GM21360 (cell line): ENCODE results near the gene FBXW7.
"Not testable (repeated sequence)": the region's sequence is repeated elsewhere in the genome, so short reads cannot be mapped to it uniquely, and the experiment has no call there.

Source experiments
- ATAC-seq: cut with Tn5 transposase; IDR thresholded peaks from one replicate; pipeline ENCODE4 v1.9.1; 2021; ENCODE audit warnings: mild to moderate bottlenecking, moderate library complexity; ENCODE audit not compliant: unreplicated experiment

The FBXW7 gene

GRCh38 chr4:152535903-152536544, at the start of gene FBXW7:
Gene FBXW7, minus strand, starts transcription at chr4:152536092. Its CDS starts 124,289 bp downstream, at chr4:152411803.
- ATAC-seq: peak; percentile 78

GRCh38 chr4:152585023-152585441, 49.1 kb upstream of the FBXW7 start:
- peak; percentile 56 for ATAC-seq

- no peak for ATAC-seq
Observed at GRCh38 chr4:152581536-152582160, 45.8 kb upstream of the FBXW7 start.

GRCh38 chr4:152579916-152580315, 44.0 kb upstream of the FBXW7 start:
- ATAC-seq: no peak

- no peak for ATAC-seq
Observed at GRCh38 chr4:152579107-152579764, 43.3 kb upstream of the FBXW7 start.

GRCh38 chr4:152578670-152579069, 42.8 kb upstream of the FBXW7 start:
- ATAC-seq: no peak

- no peak for ATAC-seq
Observed at GRCh38 chr4:152577708-152578396, 42.0 kb upstream of the FBXW7 start.

- ATAC-seq: no peak
Observed at GRCh38 chr4:152575533-152575932, 39.6 kb upstream of the FBXW7 start.

- ATAC-seq: no peak
Observed at GRCh38 chr4:152573861-152574260, 38.0 kb upstream of the FBXW7 start.

GRCh38 chr4:152572417-152573086, 36.7 kb upstream of the FBXW7 start:
- no peak for ATAC-seq

- ATAC-seq: no peak
Observed at GRCh38 chr4:152571770-152572169, 35.9 kb upstream of the FBXW7 start.

GRCh38 chr4:152571296-152571695, 35.4 kb upstream of the FBXW7 start:
- no peak for ATAC-seq

GRCh38 chr4:152565333-152565732, 29.4 kb upstream of the FBXW7 start:
- ATAC-seq: no peak

GRCh38 chr4:152564336-152564735, 28.4 kb upstream of the FBXW7 start:
- no peak for ATAC-seq

GRCh38 chr4:152563209-152563608, 27.3 kb upstream of the FBXW7 start:
- no peak for ATAC-seq

- no peak for ATAC-seq
Observed at GRCh38 chr4:152559641-152560040, 23.7 kb upstream of the FBXW7 start.

- no peak for ATAC-seq
Observed at GRCh38 chr4:152558396-152558795, 22.5 kb upstream of the FBXW7 start.

- no peak for ATAC-seq
Observed at GRCh38 chr4:152556834-152557233, 20.9 kb upstream of the FBXW7 start.

GRCh38 chr4:152556283-152556682, 20.4 kb upstream of the FBXW7 start:
- no peak for ATAC-seq

GRCh38 chr4:152554742-152555141, 18.9 kb upstream of the FBXW7 start:
- ATAC-seq: no peak

- ATAC-seq: not testable (repeated sequence)
Observed at GRCh38 chr4:152550687-152551086, 14.8 kb upstream of the FBXW7 start.
